Measurements from ENCODE around the gene DEFB119. TPM values are rescaled to one million over a fixed set of nuclear protein-coding genes. Genes with fewer than 3 reads are reported as not detected.

Gene DEFB119
- total and polyA plus RNA-seq, 2 donors (not counting 1 experiment from before 2014, with no cell fraction given), result not detected

GRCh38 chr20:31403886-31404285, 13.5 kb upstream of the DEFB119 start:
- no peaks in the 10 kb centered on the region for H3K9me3 ChIP-seq (ENCODE audit: control insufficient read depth, insufficient read depth, low read depth, low read length)
- no peak overlapping the region for H3K27ac ChIP-seq (ENCODE audit: insufficient read depth, low read length)
- no peak overlapping the region for H2AFZ ChIP-seq (ENCODE audit: low read length)
- H3K36me3 ChIP-seq (ENCODE audit: control insufficient read depth, insufficient read depth, low read length), result no peaks in the 10 kb centered on the region
- no peaks in the 10 kb centered on the region for H4K20me1 ChIP-seq (ENCODE audit: control insufficient read depth, extremely low read depth, insufficient read depth, low read length)
- no peak overlapping the region for H3K4me3 ChIP-seq (replicated peaks in 1 of 4; ENCODE audit: control extremely low read depth in 1 of 4, insufficient read depth in 1 of 4, low read depth in 3 of 4, low read length in 4 of 4)
- H3K4me2 ChIP-seq (ENCODE audit: extremely low read depth, insufficient read depth, low read length), result no peak overlapping the region
- TF ChIP-seq CTCF (conservative IDR thresholded peaks at IDR 0.05 in 1 of 2, IDR thresholded peaks at IDR 0.05 in 1 of 2; ENCODE audit: low read depth in 1 of 2, low read length in 2 of 2) (no peak), EZH2 (IDR thresholded peaks at IDR 0.05; ENCODE audit: low read length, missing control alignments) (no peak)
- no peak overlapping the region for H3K9ac ChIP-seq (ENCODE audit: insufficient read depth, low read length)
- no peaks in the 10 kb centered on the region for H3K4me1 ChIP-seq (ENCODE audit: control insufficient read depth, extremely low read depth, insufficient read depth, low read length)
- no peaks in the 10 kb centered on the region for H3K27me3 ChIP-seq (ENCODE audit: control insufficient read depth, insufficient read depth, low read length)
- H3K79me2 ChIP-seq (ENCODE audit: control insufficient read depth, insufficient read depth, low read length), result no peaks in the 10 kb centered on the region
- no peak for DNase-seq (ENCODE audit: low read depth in 2 of 2)

DNA sequence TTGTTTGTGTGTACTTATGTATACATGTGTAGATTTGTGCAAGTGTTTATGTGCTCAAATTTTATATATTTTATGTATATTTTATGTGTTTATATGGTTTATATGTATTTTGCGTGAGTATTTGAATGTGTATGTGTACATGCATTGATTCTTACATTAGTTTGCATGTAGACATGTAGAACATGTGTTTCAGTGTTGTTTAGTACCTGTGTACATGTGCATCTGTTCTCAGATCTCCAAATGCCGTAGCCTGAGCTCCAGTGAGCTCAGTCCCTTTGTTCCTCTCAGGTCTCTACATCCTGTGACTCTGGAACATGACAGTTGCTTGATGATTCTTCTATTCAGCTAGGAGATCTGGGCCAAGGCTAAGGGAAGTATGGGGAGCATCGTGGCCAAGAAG, 4.5 kb upstream of the DEFB119 start:
- Histone ChIP-seq H3K27me3 (ENCODE audit: control insufficient read depth, insufficient read depth, low read length) (no peaks in the 10 kb centered on the region), H2AFZ (ENCODE audit: low read length) (no peak overlapping the region), H3K4me1 (ENCODE audit: control insufficient read depth, extremely low read depth, insufficient read depth, low read length) (no peaks in the 10 kb centered on the region), H3K9me3 (ENCODE audit: control insufficient read depth, insufficient read depth, low read depth, low read length) (no peaks in the 10 kb centered on the region), H3K4me2 (ENCODE audit: extremely low read depth, insufficient read depth, low read length) (no peak overlapping the region), H3K27ac (ENCODE audit: insufficient read depth, low read length) (no peak overlapping the region), H3K4me3 (replicated peaks in 1 of 4; ENCODE audit: control extremely low read depth in 1 of 4, insufficient read depth in 1 of 4, low read depth in 3 of 4, low read length in 4 of 4) (no peak overlapping the region), H3K9ac (ENCODE audit: insufficient read depth, low read length) (no peak overlapping the region), H3K79me2 (ENCODE audit: control insufficient read depth, insufficient read depth, low read length) (no peaks in the 10 kb centered on the region), H4K20me1 (ENCODE audit: control insufficient read depth, extremely low read depth, insufficient read depth, low read length) (no peaks in the 10 kb centered on the region), H3K36me3 (ENCODE audit: control insufficient read depth, insufficient read depth, low read length) (no peaks in the 10 kb centered on the region)
- TF ChIP-seq CTCF (conservative IDR thresholded peaks at IDR 0.05 in 1 of 2, IDR thresholded peaks at IDR 0.05 in 1 of 2; ENCODE audit: low read depth in 1 of 2, low read length in 2 of 2) (no peak), EZH2 (IDR thresholded peaks at IDR 0.05; ENCODE audit: low read length, missing control alignments) (no peak)
- no peak for DNase-seq (ENCODE audit: low read depth in 2 of 2)

- Histone ChIP-seq H3K4me3 (replicated peaks in 1 of 4; ENCODE audit: control extremely low read depth in 1 of 4, insufficient read depth in 1 of 4, low read depth in 3 of 4, low read length in 4 of 4) (no peak overlapping the region), H3K9ac (ENCODE audit: insufficient read depth, low read length) (no peak overlapping the region), H3K27me3 (ENCODE audit: control insufficient read depth, insufficient read depth, low read length) (no peaks in the 10 kb centered on the region), H3K4me2 (ENCODE audit: extremely low read depth, insufficient read depth, low read length) (no peak overlapping the region), H3K9me3 (ENCODE audit: control insufficient read depth, insufficient read depth, low read depth, low read length) (no peaks in the 10 kb centered on the region), H3K27ac (ENCODE audit: insufficient read depth, low read length) (no peak overlapping the region), H2AFZ (ENCODE audit: low read length) (no peak overlapping the region), H3K79me2 (ENCODE audit: control insufficient read depth, insufficient read depth, low read length) (no peaks in the 10 kb centered on the region), H3K36me3 (ENCODE audit: control insufficient read depth, insufficient read depth, low read length) (no peaks in the 10 kb centered on the region), H4K20me1 (ENCODE audit: control insufficient read depth, extremely low read depth, insufficient read depth, low read length) (no peaks in the 10 kb centered on the region), H3K4me1 (ENCODE audit: control insufficient read depth, extremely low read depth, insufficient read depth, low read length) (no peaks in the 10 kb centered on the region)
- TF ChIP-seq CTCF (conservative IDR thresholded peaks at IDR 0.05 in 1 of 2, IDR thresholded peaks at IDR 0.05 in 1 of 2; ENCODE audit: low read depth in 1 of 2, low read length in 2 of 2) (no peak), EZH2 (IDR thresholded peaks at IDR 0.05; ENCODE audit: low read length, missing control alignments) (no peak)
- no peak for DNase-seq (ENCODE audit: low read depth in 2 of 2)
These were observed 2.4 kb upstream of the DEFB119 start for GRCh38 chr20:31392836-31393235.

All from fibroblast of lung (primary cell).